Measurements from ENCODE around the gene ZNF219. TPM values are rescaled to one million over a fixed set of nuclear protein-coding genes. Genes with fewer than 3 reads are reported as not detected.

The ZNF219 gene
- total and polyA plus RNA-seq, 2 of the 13 experiments (the other 11 are each of a cell fraction or from before 2014, with no cell fraction given) = 34.5 to 36.6 TPM

DNA sequence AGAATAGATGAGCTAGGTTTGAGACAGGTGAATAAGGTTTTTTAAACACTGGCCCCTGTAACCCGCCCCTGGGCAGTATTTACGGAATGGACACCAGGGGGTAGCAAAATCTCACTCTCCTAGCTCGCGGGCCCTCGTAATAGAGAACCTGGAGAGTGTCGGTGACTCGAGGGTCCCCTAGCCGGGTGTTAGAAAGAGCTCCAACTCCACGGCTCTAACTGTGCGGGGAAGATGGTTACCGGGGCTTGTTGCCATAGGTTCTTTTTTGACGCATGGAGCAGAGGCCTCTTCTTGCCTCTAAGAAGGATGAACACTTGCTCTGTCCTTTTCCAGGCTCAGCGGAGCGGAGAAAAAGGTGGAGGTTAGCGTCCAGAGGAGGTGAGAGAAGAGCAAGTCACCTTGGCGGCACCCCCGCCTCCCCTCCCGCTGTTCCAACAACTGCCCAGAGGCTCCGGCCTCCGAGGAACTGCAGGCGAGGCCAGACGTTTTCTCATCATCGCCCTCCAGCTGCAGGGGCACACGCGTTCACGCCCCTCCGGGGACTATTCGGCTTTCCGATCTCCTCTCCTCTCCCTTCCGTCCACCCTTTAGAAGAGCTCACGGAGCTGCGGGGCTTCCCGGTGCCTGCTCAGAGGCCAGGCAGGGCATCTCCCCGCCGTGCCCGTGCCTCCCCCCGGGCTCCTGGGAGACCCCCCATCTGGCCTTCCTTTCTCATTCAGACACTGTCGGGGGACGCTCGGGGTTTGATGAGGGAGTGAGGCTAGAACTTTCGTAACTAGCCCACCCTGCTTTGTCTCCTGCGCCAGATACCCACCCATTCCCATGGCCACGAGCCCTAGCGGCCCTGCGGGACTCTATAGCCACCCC lies 29.7 kb downstream of the ZNF219 start (continued):
- TF ChIP-seq, protein P1, sequence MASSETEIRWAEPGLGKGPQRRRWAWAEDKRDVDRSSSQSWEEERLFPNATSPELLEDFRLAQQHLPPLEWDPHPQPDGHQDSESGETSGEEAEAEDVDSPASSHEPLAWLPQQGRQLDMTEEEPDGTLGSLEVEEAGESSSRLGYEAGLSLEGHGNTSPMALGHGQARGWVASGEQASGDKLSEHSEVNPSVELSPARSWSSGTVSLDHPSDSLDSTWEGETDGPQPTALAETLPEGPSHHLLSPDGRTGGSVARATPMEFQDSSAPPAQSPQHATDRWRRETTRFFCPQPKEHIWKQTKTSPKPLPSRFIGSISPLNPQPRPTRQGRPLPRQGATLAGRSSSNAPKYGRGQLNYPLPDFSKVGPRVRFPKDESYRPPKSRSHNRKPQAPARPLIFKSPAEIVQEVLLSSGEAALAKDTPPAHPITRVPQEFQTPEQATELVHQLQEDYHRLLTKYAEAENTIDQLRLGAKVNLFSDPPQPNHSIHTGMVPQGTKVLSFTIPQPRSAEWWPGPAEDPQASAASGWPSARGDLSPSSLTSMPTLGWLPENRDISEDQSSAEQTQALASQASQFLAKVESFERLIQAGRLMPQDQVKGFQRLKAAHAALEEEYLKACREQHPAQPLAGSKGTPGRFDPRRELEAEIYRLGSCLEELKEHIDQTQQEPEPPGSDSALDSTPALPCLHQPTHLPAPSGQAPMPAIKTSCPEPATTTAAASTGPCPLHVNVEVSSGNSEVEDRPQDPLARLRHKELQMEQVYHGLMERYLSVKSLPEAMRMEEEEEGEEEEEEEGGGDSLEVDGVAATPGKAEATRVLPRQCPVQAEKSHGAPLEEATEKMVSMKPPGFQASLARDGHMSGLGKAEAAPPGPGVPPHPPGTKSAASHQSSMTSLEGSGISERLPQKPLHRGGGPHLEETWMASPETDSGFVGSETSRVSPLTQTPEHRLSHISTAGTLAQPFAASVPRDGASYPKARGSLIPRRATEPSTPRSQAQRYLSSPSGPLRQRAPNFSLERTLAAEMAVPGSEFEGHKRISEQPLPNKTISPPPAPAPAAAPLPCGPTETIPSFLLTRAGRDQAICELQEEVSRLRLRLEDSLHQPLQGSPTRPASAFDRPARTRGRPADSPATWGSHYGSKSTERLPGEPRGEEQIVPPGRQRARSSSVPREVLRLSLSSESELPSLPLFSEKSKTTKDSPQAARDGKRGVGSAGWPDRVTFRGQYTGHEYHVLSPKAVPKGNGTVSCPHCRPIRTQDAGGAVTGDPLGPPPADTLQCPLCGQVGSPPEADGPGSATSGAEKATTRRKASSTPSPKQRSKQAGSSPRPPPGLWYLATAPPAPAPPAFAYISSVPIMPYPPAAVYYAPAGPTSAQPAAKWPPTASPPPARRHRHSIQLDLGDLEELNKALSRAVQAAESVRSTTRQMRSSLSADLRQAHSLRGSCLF (CRISPR knock-in tag; IDR thresholded peaks at IDR 0.05; ENCODE audit: borderline replicate concordance) = no peak
- TF ChIP-seq ZNF652 (CRISPR knock-in tag; IDR thresholded peaks at IDR 0.05; ENCODE audit: borderline replicate concordance, low read depth) (no peak), SNAPC4 (CRISPR knock-in tag; IDR thresholded peaks at IDR 0.05) (no peak), ELF1 (CRISPR knock-in tag; IDR thresholded peaks at IDR 0.05) (no peak), POLR2AphosphoS2 (IDR thresholded peaks at IDR 0.05; ENCODE audit: low read depth, low read length) (no peak), ZNF790 (CRISPR knock-in tag; IDR thresholded peaks at IDR 0.05; ENCODE audit: borderline replicate concordance) (no peak), ZNF550 (CRISPR knock-in tag; IDR thresholded peaks at IDR 0.05; ENCODE audit: borderline replicate concordance) (no peak)
- TF ChIP-seq, protein P2, sequence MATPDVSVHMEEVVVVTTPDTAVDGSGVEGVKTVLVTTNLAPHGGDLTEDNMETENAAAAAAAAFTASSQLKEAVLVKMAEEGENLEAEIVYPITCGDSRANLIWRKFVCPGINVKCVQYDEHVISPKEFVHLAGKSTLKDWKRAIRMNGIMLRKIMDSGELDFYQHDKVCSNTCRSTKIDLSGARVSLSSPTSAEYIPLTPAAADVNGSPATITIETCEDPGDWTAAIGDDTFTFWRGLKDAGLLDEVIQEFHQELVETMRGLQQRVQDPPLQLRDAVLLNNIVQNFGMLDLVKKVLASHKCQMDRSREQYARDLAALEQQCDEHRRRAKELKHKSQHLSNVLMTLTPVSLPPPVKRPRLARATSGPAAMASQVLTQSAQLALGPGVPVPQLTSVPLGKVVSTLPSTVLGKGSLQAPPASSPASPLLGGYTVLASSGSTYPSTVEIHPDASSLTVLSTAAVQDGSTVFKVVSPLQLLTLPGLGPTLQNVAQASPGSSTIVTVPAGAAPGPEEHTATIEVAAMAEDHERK (CRISPR knock-in tag; IDR thresholded peaks at IDR 0.05; ENCODE audit: low read depth) = no peak

All from HepG2 (cell line).